Hematopoietic multipotent progenitor cell treated with erythropoietin and hydrocortisone succinate and interleukin-3 and kit ligand, for 6 days (in vitro differentiated cells): ENCODE measurements around the gene SPEG.
"Not testable (repeated sequence)": the region's sequence is repeated elsewhere in the genome, so short reads cannot be mapped to it uniquely, and the experiment has no call there.

Experiments used
- DNase-seq: peaks from one replicate; pipeline ENCODE4 v3.0.0-alpha.2; 2015

The SPEG gene

DNA sequence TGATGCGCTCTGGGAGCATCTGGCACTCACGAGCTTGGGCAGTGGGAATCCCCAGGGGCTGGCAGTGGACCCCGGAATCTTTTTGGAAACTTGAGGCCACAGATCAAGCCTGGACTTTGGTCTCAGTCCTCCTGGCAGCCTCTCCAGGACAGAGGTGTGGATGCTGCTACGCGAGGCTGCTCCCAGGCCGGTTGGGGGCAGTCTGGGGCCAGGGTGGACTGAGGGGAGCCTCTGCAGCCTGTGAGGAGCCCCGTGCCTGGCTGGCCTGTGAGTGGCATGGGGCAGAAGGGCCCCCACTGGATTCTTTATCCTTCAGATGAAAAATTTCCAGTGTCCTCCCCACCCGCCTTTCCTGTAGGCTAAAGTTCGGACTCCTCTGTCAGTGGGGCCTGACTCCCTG lies 29.2 kb upstream of the SPEG start:
- DNase-seq: no peak

DNA sequence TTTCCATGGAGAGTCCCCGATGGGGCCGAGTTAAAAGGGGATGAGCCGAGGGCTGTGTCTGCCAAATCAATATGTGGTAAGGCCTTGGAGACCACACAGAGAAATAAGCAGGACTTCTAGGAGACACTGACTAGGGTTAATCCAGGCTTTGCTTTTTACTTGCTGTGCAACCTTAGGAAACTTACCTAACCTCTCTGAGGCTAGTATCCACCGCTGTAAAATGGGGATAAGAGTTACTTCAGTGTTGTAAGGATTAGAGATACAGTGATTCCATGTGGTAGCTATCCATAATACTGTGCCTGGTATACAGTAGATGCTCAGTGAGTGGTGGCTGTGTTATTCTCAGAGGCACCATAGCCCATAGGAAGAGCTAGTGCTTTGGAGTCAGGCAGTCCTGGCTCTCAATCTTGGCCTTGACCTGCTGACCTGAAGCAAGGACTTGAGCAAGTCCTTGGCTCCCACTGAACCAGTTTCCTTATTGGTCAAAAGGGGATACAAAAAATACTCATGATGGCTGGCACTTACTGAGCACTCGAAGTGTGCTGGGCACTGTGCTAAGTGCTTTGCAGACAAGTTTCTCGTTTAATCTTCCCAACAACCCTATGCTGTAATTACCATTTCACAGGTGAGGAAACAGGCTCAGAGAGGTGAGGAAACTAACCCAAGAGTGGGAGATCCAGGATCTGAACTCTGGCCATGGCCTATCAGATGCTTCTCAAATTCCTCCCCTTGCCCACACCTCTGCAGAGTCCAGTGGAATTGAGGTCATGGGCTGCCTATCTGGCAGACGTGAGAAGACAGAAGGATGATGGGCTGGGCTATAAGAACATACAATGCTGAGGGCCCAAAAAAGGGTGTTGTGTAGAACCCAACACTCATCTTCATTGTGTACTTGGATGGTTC lies 28.4 kb upstream of the SPEG start:
- DNase-seq: no peak

DNA sequence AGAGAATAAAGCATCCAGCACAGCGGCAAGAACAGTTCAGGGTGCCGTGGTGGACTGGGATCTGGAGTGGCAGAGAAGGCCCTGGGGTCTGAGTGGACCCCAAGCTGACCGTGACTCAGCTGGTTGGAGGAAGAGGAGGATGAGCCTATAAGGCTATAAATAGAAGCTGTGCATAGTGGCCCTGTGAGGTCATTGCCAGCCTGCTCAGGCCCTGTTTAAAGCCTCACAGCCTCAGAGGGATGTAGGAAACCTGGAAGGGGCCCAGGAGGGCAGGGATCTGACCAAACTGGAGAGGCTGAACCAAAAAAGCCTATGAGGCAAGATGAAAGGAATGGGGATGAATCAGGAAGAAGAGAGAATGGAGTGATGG lies 27.8 kb upstream of the SPEG start:
- DNase-seq: no peak

DNA sequence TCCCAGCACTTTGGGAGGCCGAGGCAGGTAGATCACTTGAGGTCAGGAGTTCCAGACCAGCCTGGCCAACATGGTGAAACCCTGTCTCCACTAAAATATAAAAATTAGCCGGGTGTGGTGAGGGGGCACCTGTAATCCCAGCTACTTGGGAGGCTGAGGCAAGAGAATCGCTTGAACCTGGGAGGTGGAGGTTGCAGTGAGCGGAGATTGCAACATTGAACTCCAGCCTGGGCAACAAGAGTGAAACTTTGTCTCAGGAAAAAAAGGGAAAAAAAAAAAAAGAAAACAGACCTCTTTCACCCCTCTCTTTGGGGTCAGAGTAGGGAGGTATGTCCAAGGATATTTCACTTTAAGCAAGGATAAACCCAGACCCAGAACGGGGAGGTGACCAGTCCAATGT lies 27.3 kb upstream of the SPEG start:
- not testable (repeated sequence) for DNase-seq

DNA sequence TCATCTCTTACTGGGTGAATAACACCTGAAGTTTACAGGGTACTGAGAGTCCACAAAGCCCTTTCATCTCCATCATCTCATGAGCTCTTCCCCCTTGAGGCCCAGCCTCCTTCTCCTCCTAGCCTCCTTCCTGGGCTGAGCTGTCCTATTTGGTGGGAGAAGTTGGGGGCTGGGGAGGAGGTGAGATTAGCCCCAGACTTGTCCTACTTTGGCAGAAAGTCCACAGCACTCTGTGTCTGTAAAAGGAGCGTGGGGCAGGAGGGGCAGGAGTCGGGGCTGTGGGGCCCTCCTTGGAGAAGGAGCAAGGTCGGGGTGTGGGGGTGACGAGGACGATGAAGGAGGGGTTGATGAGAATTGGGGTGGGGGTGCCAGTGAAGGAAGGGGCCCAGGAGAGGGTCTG lies 26.4 kb upstream of the SPEG start:
- no peak for DNase-seq

DNA sequence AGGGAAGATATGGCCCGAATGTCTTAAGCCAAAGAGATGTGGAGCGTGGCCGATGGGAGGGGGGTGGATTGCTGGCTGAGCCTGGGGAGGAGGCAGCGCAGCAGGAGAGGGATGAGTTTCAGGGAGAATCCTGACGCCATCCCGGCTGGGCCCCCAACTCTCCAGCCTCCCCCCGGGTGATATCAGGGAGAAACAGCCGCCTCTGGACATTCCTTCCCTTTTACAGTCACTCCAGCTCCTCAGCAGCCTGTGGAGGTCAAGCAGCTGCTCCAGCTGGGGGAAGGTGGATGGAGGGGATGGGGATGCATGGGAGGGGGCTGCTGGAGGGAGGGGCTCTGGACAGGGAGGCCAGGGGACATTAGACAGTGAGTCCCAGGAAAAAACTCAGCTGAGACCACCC lies 26.0 kb upstream of the SPEG start:
- no peak for DNase-seq

DNA sequence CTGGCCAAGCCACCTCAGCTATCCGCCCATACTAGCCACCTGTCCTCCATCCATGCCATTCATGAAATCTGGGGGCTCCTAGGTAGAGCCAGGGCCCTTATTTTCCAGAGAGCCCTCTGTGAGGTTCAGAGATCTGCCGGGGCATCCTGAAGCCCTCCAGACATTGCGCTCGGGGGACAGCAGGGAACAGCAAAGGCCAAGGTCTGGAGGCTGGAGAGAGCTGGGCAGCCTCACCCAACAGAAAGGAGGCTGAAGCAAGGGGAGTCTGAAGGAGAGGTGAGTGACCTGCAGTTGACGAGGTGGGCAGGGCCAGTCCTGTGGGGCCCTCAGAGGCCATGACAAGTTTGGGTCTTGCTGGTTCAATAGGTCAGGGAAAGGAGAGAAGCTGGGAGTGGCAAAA lies 25.0 kb upstream of the SPEG start:
- no peak for DNase-seq

DNA sequence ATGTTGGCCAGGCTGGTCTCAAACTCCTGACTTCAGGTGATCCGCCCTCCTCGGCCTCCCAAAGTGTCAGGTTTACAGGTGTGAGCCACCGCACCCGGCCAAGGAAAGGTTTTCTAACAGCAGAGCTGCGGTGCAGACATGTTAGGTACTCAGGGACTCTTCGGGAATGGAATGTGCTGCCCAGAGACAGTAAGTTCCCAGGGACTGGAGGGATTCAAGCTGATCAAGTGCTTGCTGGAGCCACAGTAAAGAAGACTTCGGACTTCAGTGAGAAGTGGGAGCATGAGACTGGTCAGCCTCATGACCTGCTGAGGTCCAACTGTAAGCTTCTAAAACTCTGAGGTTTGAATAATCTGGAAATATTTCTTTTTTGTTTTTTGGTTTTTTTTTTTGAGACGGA lies 24.3 kb upstream of the SPEG start:
- DNase-seq: no peak

DNA sequence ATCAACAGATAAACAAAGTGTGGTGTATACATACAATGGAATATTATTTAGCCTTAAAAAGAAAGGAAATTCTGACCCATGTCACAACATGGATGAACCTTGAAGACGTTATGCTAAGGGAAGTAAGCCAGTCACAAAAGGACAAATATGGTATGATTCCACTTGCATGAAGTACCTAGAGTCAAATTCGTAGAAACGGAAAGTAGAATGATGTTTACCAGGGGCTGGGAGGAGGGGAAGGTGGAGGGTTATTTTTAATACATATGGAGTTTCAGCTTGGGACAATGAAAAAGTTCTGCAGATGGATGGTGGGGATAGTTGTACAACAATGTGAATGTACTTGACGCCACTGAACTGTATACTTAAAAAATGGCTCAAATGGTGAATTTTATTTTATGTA lies 19.8 kb upstream of the SPEG start:
- no peak for DNase-seq

DNA sequence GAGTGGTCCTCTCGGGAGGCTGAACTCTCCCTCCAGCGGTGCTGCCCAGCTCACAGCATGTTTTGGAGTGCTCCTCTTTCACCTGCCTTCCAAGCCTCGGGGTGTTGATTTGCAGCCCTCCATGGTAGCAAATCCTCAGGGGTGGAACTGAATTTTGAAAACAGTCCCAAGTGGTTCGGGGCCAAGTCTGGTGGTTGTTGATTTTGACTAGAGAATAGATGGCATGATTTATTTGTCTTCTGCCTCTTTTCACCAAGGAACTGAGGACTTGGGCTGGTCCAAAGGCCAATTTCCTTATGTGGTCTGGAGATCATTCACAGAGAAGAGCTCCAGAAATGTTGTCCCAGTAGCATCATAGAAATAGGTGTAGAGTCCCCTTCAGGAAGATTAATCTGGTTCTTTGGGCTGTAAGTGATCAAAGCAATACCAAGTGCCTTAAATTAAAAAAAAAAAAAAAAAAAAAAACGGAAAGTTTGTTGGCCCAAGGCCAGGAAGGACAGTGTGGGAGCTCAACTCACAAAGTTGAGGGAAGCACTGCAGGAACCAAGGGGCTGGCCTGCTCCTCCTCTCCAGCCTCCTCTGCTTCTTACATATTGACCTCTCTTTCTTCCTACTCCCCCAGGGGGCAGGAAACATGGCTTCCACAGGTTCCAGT lies 18.9 kb upstream of the SPEG start:
- DNase-seq: no peak

DNA sequence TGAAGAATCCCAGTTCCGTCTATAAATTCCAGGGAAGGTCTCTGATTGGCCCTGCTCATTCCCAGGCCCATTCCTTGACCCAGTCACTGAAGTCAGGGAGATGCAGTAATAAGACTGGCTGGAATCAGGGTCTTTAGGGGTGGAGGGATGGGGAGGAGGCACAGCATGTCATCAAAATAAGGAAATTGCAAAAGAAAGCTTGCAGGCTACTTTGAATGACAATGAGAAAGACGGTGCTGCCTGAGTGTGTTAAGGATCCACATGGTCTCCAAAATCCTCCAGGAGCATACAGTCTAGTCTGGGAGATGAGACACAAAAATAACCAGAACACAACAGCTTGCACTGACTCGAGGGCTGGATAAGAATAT lies 18.4 kb upstream of the SPEG start:
- DNase-seq: no peak

DNA sequence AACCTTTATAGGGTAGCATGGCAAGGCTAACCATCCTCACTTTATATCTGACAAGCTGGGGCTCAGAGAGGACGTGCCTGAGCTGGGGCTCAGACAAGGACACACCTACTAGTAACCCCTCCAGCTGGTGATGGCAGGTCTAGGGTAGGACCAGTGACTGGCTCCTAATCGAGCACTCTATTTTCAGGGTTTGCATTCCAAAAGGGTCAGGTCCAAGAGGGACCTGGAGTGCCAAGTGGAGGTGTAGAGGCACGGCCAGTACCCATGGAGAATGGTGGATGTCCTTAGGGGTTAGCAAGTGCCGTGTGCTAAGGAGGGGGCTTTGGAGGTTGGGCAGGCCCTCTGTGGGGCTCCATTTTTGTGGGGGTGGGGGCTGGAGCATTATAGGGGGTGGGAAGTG lies 17.7 kb upstream of the SPEG start:
- no peak for DNase-seq

DNA sequence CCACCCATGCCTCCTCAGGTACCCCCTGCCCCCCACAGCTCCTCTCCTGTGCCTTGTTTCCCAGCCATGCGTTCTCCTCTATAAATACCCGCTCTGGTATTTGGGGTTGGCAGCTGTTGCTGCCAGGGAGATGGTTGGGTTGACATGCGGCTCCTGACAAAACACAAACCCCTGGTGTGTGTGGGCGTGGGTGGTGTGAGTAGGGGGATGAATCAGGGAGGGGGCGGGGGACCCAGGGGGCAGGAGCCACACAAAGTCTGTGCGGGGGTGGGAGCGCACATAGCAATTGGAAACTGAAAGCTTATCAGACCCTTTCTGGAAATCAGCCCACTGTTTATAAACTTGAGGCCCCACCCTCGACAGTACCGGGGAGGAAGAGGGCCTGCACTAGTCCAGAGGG lies 17.3 kb upstream of the SPEG start:
- DNase-seq: no peak

DNA sequence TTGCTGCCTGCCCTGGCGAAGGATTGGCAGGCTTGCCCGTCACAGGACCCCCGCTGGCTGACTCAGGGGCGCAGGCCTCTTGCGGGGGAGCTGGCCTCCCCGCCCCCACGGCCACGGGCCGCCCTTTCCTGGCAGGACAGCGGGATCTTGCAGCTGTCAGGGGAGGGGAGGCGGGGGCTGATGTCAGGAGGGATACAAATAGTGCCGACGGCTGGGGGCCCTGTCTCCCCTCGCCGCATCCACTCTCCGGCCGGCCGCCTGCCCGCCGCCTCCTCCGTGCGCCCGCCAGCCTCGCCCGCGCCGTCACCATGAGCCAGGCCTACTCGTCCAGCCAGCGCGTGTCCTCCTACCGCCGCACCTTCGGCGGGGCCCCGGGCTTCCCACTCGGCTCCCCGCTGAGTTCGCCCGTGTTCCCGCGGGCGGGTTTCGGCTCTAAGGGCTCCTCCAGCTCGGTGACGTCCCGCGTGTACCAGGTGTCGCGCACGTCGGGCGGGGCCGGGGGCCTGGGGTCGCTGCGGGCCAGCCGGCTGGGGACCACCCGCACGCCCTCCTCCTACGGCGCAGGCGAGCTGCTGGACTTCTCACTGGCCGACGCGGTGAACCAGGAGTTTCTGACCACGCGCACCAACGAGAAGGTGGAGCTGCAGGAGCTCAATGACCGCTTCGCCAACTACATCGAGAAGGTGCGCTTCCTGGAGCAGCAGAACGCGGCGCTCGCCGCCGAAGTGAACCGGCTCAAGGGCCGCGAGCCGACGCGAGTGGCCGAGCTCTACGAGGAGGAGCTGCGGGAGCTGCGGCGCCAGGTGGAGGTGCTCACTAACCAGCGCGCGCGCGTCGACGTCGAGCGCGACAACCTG lies 16.3 kb upstream of the SPEG start, which contains the start of gene DES:
Gene DES (plus strand): TSS at position 223 of the 857 bp plus-strand sequence. CDS start 86 bp downstream, at position 309.
- DNase-seq: no peak

DNA sequence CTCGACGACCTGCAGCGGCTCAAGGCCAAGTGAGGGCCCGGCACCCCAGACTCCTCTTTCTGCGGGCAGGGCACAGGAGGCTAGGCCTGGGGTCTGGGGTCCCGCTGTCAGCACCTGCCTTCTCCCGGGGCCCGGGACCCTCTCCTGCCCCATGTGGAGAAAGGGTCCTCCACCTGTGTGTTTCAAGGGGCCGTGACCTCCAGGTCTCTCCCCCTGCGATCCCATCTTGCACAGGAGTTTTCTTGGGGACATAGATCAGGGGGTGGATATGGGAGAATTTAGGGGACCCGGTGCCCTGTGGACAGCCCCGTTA lies 15.7 kb upstream of the SPEG start:
- DNase-seq: no peak

DNA sequence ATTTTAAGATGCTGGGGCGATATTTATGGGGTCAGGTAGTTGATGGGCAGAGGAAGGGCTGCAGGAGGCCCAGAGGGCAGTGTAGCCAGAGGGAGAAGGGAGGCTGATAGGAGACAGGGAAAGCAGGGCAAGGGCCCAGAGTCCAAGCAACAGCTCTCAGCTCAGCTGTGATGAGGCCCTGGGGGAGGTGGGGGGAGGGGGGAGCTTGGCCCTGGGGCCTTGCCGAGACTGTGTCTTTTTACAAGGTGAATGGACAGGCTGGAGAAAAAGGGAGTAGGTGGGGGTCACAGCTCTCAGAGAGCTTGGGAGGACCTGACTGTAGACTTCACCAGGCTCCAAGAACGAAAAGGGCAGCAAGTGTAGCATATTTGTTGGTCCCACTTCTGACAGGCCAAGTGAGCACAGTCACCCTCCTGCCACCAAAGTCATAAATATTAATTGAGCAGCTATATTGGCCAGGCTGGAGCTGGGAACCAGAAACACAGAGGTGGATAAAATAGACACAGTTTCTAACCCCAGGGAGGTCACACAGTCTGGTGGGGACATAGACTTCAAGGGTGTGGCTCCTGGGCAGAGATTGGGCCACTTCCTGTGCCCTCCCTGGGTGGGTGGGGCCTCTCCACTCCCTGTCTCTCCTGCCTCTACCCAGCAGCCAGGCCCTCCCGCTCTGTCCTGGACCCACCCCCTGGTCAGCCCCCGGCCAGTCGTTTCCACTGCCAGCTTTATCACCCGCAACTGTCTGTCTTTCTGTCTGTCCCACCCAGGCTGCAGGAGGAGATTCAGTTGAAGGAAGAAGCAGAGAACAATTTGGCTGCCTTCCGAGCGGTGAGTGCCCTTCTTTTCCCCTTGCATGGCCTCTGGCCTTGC lies 15.1 kb upstream of the SPEG start:
- DNase-seq: peak; percentile 86

DNA sequence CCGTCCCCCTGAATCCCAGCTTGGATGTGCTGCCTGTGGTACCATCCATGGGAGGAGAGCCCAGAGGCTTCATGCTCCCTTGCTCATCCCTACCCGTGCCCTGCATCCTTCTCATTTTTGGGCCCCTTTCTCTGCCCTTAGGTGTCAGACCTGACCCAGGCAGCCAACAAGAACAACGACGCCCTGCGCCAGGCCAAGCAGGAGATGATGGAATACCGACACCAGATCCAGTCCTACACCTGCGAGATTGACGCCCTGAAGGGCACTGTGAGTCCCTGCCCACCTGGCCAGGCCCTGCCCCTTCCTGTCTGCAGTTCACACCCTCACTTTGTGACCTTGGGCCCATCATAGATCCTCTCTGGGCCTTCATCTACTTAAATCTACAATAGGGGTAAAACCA lies 14.0 kb upstream of the SPEG start:
- no peak for DNase-seq

DNA sequence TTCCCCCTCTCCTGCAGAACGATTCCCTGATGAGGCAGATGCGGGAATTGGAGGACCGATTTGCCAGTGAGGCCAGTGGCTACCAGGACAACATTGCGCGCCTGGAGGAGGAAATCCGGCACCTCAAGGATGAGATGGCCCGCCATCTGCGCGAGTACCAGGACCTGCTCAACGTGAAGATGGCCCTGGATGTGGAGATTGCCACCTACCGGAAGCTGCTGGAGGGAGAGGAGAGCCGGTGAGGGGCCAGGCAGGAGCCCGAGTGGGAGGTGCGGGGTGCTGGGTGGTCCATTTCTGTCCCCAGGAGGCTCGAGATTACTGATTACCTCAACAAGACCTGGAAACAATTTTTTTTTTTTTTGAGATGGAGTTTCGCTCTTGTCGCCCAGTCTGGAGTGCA lies 13.3 kb upstream of the SPEG start:
- DNase-seq: no peak

DNA sequence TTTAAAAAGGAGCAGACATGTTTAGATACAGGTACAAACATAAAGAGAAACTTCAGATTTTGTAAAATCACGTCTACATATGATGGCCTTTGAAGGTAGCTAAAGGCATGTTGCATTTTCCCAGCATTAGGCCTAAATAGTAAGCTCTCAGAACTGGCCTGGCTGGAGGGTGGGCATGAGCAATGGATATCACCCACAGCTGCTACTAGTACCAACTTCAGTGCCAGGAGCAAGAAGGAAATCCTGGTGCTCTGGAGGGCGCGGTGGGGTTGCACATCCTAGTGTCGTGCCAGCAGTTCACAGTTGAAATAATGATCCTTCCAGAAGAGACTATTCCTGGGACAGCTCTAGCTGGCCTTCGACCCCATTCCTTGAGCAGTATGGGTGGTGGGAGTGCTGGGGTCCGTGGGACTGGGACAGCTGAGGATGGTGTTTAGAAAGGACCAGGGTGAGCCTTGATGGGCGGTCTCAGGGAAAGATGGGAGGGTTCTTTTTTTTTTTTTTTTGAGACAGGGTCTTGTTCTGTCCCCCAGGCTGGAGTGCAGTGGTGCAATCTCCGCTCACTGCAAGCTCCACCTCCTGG lies 11.6 kb upstream of the SPEG start:
- no peak for DNase-seq

DNA sequence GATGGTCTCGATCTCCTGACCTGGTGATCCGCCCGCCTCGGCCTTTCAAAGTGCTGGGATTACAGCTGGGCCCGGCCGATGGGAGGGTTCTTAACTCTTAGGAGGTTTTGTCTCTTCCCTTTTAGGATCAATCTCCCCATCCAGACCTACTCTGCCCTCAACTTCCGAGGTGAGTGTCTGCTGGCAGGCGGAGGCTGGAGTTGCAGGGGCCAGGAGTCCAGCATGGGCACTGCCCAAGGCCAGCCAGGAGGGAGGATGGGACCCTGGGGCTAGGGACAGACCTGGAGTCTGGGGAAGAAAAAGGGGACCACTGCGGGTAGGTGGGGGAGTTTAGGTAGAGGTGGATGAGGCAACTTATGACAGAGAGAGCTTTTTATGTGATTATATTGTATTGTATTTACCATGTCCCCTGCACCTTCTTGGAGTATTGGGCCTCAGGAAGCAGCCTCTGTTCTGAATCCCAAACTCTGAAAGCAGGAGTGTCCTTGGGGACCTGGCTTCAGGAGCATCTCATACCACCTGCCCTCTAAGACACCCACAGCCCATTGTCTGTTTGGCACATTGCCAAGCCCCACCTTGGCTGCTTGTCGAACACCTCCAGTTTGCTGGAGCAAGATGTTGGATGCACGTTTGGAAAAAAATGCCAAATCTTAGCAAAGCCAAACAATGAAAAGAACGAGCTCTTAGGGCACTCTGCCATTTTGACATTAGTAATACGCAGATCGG lies 10.8 kb upstream of the SPEG start:
- DNase-seq: no peak

DNA sequence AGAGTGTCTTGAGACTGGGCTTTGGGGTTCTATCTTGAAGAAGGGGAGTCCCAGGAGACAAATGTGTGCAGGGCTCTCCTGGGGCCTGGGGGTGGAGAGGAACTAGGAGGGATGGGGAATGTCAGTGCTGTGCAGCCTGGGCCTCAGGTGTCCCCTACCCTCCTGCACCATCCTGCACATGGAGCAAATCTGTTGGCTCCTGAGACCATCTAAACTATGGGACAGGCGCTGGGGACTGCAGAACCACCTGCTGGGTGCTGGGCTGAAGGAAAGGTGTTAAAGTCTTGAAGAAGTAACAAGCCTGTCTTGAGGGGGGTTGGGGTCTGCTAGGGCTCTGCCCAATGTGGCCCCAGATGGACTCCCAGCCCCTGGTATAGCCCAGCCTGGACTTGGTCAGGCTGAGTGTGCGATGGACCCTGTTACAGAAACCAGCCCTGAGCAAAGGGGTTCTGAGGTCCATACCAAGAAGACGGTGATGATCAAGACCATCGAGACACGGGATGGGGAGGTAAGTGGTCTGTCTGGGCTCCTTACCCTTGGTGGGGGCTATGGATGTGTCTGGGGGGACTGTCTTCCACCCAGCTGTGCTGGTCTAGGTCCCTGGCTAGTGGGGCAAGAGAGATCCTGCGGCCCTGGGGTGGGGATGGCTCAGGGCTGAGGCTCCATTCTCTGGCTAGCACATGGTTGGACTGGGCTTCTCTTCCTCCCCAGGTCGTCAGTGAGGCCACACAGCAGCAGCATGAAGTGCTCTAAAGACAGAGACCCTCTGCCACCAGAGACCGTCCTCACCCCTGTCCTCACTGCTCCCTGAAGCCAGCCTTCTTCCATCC lies 9.2 kb upstream of the SPEG start:
- DNase-seq: no peak
